HL-60 (cell line): ENCODE measurements around the gene RAB15.

Experiments used
- DNase-seq, 2 experiments: peaks; one replicate each; pipeline ENCODE4 v3.0.0-alpha.2; 2010 to 2020; ENCODE audit warnings: low read depth in 1 of 2, low spot score in 1 of 2
- H3K27ac ChIP-seq: fragments of 250-450 bp; sonication (Bioruptor Pico); replicated peaks from 2 replicates; pipeline ENCODE4 v1.5.1; 2020; ENCODE audit warnings: mild to moderate bottlenecking, moderate library complexity
- H3K27me3 ChIP-seq: fragments of 250-450 bp; sonication (Bioruptor Pico); 2 replicates; pipeline ENCODE4 v1.5.1; 2021; ENCODE audit warnings: mild to moderate bottlenecking, moderate library complexity; ENCODE audit not compliant: insufficient read depth, poor library complexity, severe bottlenecking
- H3K4me3 ChIP-seq: replicated peaks from 2 replicates; pipeline ENCODE4 v1.5.1; 2011; ENCODE audit warnings: mild to moderate bottlenecking, control low read depth, low read length; ENCODE audit not compliant: insufficient read depth
- GABPA ChIP-seq: IDR thresholded peaks from 2 replicates; pipeline ENCODE4 v1.6.1; 2012; ENCODE audit warnings: low read depth
- POLR2AphosphoS5 ChIP-seq: IDR thresholded peaks from 2 replicates; pipeline ENCODE4 v1.6.1; 2012; ENCODE audit warnings: low read depth
- SPI1 ChIP-seq: IDR thresholded peaks from 2 replicates; pipeline ENCODE4 v1.6.1; 2012; ENCODE audit warnings: low read depth, mild to moderate bottlenecking, borderline replicate concordance
- TF ChIP-seq, protein P1 (sequence below): IDR thresholded peaks from 2 replicates; pipeline ENCODE4 v1.6.1; 2012; ENCODE audit warnings: low read depth; ENCODE audit not compliant: insufficient replicate concordance
- TF ChIP-seq, protein P2 (sequence below): IDR thresholded peaks from one replicate; pipeline ENCODE4 v1.5.1; 2011; ENCODE audit warnings: low read length, control low read depth, inconsistent platforms; ENCODE audit not compliant: insufficient read depth

The RAB15 gene

DNA sequence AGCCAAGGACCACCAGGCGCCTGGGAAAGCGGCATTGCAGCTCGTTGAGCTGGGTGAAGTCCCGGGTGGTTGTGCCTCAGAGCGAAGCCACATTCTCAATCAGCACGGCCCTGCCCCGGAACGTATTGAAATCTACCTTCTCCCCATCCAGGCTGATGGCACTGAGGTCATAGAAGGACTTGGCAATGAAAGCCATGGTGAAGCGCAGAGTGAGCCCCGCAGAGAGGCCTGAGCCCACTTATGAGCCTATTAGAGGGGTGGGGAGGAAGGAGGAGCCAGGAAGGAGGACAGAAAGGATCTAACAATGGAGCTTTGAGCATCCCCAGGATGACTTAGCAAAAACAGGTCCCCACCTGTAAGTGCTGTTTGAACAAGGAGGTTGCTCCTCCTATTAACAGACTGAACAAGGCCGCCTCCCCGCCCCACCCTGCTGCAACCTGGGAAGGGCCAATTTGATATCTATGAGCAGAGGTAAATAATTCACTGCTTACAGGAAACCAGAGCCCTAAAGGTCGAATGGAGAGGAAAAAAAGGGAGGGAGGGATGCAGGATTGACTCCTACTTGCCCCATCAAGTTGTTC lies 29.5 kb downstream of the RAB15 start, which contains the start of gene GPX2:
Gene GPX2 (minus strand): TSS at position 215 of the 581 bp plus-strand sequence. CDS start 19 bp downstream, at position 196.
- Histone ChIP-seq H3K27ac (no peak within 1 kb of the TSS), H3K4me3 (no peak within 1 kb of the TSS), H3K27me3 (no peaks in the 10 kb centered on the region)
- no peak for TF ChIP-seq GABPA
- TF ChIP-seq POLR2AphosphoS5, result no peak
- TF ChIP-seq, protein P1, sequence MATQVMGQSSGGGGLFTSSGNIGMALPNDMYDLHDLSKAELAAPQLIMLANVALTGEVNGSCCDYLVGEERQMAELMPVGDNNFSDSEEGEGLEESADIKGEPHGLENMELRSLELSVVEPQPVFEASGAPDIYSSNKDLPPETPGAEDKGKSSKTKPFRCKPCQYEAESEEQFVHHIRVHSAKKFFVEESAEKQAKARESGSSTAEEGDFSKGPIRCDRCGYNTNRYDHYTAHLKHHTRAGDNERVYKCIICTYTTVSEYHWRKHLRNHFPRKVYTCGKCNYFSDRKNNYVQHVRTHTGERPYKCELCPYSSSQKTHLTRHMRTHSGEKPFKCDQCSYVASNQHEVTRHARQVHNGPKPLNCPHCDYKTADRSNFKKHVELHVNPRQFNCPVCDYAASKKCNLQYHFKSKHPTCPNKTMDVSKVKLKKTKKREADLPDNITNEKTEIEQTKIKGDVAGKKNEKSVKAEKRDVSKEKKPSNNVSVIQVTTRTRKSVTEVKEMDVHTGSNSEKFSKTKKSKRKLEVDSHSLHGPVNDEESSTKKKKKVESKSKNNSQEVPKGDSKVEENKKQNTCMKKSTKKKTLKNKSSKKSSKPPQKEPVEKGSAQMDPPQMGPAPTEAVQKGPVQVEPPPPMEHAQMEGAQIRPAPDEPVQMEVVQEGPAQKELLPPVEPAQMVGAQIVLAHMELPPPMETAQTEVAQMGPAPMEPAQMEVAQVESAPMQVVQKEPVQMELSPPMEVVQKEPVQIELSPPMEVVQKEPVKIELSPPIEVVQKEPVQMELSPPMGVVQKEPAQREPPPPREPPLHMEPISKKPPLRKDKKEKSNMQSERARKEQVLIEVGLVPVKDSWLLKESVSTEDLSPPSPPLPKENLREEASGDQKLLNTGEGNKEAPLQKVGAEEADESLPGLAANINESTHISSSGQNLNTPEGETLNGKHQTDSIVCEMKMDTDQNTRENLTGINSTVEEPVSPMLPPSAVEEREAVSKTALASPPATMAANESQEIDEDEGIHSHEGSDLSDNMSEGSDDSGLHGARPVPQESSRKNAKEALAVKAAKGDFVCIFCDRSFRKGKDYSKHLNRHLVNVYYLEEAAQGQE, result no peak
- TF ChIP-seq SPI1, result no peak
- TF ChIP-seq, protein P2, sequence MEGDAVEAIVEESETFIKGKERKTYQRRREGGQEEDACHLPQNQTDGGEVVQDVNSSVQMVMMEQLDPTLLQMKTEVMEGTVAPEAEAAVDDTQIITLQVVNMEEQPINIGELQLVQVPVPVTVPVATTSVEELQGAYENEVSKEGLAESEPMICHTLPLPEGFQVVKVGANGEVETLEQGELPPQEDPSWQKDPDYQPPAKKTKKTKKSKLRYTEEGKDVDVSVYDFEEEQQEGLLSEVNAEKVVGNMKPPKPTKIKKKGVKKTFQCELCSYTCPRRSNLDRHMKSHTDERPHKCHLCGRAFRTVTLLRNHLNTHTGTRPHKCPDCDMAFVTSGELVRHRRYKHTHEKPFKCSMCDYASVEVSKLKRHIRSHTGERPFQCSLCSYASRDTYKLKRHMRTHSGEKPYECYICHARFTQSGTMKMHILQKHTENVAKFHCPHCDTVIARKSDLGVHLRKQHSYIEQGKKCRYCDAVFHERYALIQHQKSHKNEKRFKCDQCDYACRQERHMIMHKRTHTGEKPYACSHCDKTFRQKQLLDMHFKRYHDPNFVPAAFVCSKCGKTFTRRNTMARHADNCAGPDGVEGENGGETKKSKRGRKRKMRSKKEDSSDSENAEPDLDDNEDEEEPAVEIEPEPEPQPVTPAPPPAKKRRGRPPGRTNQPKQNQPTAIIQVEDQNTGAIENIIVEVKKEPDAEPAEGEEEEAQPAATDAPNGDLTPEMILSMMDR, result no peak
- no peak for DNase-seq

DNA sequence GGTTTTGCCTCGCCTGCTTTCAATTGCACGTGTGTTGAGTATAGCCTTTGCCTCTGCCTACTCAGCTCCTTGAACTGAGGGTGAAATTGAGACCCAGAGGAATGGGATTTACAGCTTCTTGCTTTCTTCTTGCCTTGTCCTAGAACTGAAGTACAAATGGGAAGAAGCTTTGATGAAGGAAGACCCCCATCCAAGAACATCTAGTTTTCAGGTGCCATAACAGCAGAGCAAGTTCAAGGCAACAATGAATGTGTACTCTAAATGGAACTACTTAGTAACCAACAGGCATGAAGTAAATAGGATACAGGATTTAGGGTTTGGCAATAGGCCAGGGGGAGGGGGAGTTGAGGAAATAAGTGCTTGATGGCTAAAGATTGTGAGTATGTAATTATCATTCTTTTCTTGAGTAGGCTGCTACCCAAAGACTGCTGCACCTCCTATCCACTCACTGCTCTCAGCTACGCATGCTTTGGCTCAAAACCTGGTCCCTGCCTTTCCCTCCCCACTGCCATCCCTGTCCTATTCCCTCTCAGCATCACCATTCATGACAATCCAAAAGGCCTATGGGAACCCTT lies 31.7 kb downstream of the RAB15 start:
- TF ChIP-seq, protein P1, result no peak
- TF ChIP-seq, protein P2, result no peak
- no peak overlapping the region for H3K4me3 ChIP-seq
- no peak for DNase-seq
- no peak overlapping the region for H3K27ac ChIP-seq
- no peaks in the 10 kb centered on the region for H3K27me3 ChIP-seq

DNA sequence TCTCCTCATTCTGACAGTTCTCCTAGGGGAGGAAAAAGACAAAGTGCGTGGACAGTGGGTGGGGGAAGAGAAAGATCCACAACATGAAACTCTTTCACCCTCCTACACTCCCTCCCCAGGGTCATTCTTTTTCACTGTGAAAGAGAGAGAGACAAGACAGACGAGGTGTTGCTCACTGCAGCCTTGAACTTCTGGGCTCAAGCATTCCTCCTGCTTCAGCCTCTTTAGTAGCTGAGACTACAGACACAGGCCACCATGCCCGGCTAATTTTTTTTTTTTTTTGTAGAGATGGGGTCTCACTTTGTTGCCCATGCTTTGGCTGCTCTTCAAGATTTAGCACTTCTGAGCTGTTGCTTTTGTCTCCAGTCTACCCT lies 32.3 kb downstream of the RAB15 start:
- DNase-seq, result no peak
- Histone ChIP-seq H3K4me3 (no peak overlapping the region), H3K27me3 (no peaks in the 10 kb centered on the region), H3K27ac (no peak overlapping the region)
- TF ChIP-seq SPI1 (no peak), POLR2AphosphoS5 (no peak), GABPA (no peak)
- TF ChIP-seq, protein P1, result no peak
- TF ChIP-seq, protein P2, result no peak
